Heart right ventricle (tissue), 16 donors: ENCODE measurements around the gene WDR45B. TPM values are rescaled to one million over a fixed set of nuclear protein-coding genes. Genes with fewer than 3 reads are reported as not detected.

ENCODE experiments used
- ATAC-seq, 8 donors: fragments of 200-7000 bp; cut with Tn5 transposase; one replicate each; pipeline ENCODE4 v1.9.1; 2020; ENCODE audit warnings: mild to moderate bottlenecking in 8 of 8, moderate library complexity in 8 of 8, moderate number of reproducible peaks in 1 of 8
- DNase-seq, 2 donors: peaks; one replicate each; pipeline ENCODE4 v3.0.0-alpha.2; 2020
- H3K27ac ChIP-seq, 10 donors: fragments of 200-600 bp; sonication (generic) in 2 of 10; one replicate each; pipeline versions ENCODE4 v1.5.0 to v1.8.0; 2020 to 2022; ENCODE audit warnings: mild to moderate bottlenecking in 3 of 10
- H3K27me3 ChIP-seq, 7 donors: fragments of 200-600 bp; one replicate each; pipeline ENCODE4 v1.8.0; 2021 to 2022; ENCODE audit warnings: mild to moderate bottlenecking in 2 of 7
- H3K36me3 ChIP-seq, 9 donors: fragments of 200-600 bp; sonication (generic) in 1 of 9; one replicate each; pipeline versions ENCODE4 v1.5.0 to v1.8.0; 2020 to 2022; ENCODE audit warnings: mild to moderate bottlenecking in 2 of 9
- H3K4me1 ChIP-seq, 9 donors: fragments of 200-600 bp; sonication (generic) in 1 of 9; one replicate each; pipeline versions ENCODE4 v1.5.0 to v1.8.0; 2020 to 2022; ENCODE audit warnings: mild to moderate bottlenecking in 4 of 9
- H3K4me3 ChIP-seq, 10 donors: fragments of 200-600 bp; sonication (generic) in 2 of 10; one replicate each; pipeline versions ENCODE4 v1.5.0 to v1.8.0; 2020 to 2022; ENCODE audit warnings: mild to moderate bottlenecking in 7 of 10, moderate library complexity in 2 of 10
- H3K9me3 ChIP-seq, 11 donors: fragments of 200-600 bp in 10 of 11; sonication (generic) in 2 of 11; one replicate each; pipeline versions ENCODE4 v1.5.0 to v1.8.0; 2013 to 2022; ENCODE audit warnings: mild to moderate bottlenecking in 2 of 11, control low read depth in 1 of 11, moderate library complexity in 1 of 11
- CTCF ChIP-seq, 9 donors: fragments of 200-600 bp; sonication (generic) in 2 of 9; IDR thresholded peaks; one replicate each; pipeline versions ENCODE4 v1.5.0 to v1.8.0; 2021 to 2022; ENCODE audit warnings: antibody characterized with exemption in 9 of 9, mild to moderate bottlenecking in 5 of 9, moderate library complexity in 1 of 9
- WGBS, 2 donors: extraction: QIAGEN DNeasy Blood & Tissue Kit; methylation state at CpG; one replicate each; pipeline ENCODE4 v1.1.7; 2013; ENCODE audit warnings: inconsistent platforms in 1 of 2; 5-methylcytosine and 5-hydroxymethylcytosine counted together
- intact Hi-C, 10 donors: fragments of 100-400 bp; cut with DNase I; formaldehyde crosslinking; loops; one replicate each; pipeline versions ENCODE4 v1.11.1 to v1.14.2; 2022
- polyA plus RNA-seq, 2 donors: library from polyadenylated mRNA; stranded (reverse); fragments of 200-250 nt; gene quantifications; one replicate each; pipeline ENCODE4 v1.2.3, GENCODE V29; 2013
- total RNA-seq, 10 donors: library from RNA; stranded (reverse); fragmentation: NEBNext Ultra II Directional in 3 of 10; extraction: Animal tissue kit (Norgen Biotek cat#: 25700) in 3 of 10; gene quantifications; one replicate each; pipeline versions ENCODE4 v1.2.1 to v1.2.4, GENCODE V29; 2021 to 2023
- donor health status: Arrhythmogenic right ventricular cardiomyopathy.
- donor health status: ischemic (EF 13 %, LVEDD 7.1; RV severe dilation, severe dysfunction).
- donor health status: healthy with polysubstance abuse.
- donor health status: DM: no; HTN: yes; CAD: no.
- donor health status: DM: no; HTN: no; CAD: no.
- donor health status: ischemic (EF 25% LVEDD 6.9; RV normal size, moderate dysfunction).
- donor health status: ischemic (EF 25% LVEDD 5.7; RV mildly dilated, moderate dysfunction).
- donor health status: healthy.
- donor health status: DM: yes; HTN: yes; CAD: no.
- donor health status: Ischemic cardiomyopathy.
- donor health status: ischemic (EF 35%, LVEDD 5.7; RV mildly dilated, moderate dysfunction).
- donor health status: nonischemic (EF 11% LVEDD 7.7; RV severe dilation, severe dysfunction).
- donor health status: DM: yes; HTN: yes; CAD: no.
- donor health status: PGD.
- donor health status: ischemic (EF 29% LVEDD 5.4; RV normal size, mild dysfunction).
- donor health status: nonischemic (EF 23%, LVEDD 6.1; RV moderate dilation, normal function).

WDR45B gene
- total and polyA plus RNA-seq, 12 donors = 23.3 to 45.5 (median 39.7) TPM

DNA sequence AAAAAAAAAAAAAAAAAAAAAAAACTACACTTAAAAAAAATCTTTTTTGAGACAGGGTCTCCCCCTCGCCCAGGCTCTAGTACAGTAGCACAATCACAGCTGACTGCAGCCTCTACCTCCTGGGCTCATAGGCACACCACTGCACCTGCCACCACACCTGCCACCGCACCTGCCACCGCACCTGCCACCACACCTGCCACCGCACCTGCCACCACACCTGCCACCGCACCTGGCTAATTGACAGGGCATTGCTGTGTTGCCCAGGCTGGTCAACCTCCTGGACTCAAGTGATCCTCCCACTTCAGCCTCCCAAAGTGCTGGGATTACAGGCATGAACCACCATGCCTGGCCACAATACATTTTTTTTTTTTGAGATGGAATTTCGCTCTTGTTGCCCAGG lies 17.6 kb upstream of the WDR45B start:
- Histone ChIP-seq H3K9me3 (no peaks in the 10 kb centered on the region), H3K36me3 (peaks cover 0 to 23% (median 0%) of the 10 kb centered on the region in 9 donors), H3K4me3 (no peak overlapping the region), H3K27ac (no peak overlapping the region), H3K4me1 (peaks cover 0 to 27% (median 14%) of the 10 kb centered on the region in 9 donors), H3K27me3 (no peaks in the 10 kb centered on the region)
- ATAC-seq = no peak
- intact Hi-C loops = loop anchor here in 9 of 10 donors (5.0 to 10.0 kb wide), 5 partner anchors 89 to 759 kb away; partner anchors contain the start of gene TBCD (in 1 of the 9)
- TF ChIP-seq CTCF (IDR thresholded peaks at IDR 0.05) = no peak
- no peak for DNase-seq
- WGBS, 2 donors = 91 to 93% methylated on average over 6 of the region's 6 CpGs

GRCh38 chr17:82665217-82665616 lies 17.0 kb upstream of the WDR45B start:
- no peak for ATAC-seq
- Histone ChIP-seq H3K36me3 (peaks cover 0 to 28% (median 0%) of the 10 kb centered on the region in 9 donors), H3K9me3 (no peaks in the 10 kb centered on the region), H3K27me3 (no peaks in the 10 kb centered on the region), H3K4me1 (peaks cover 0 to 21% (median 10%) of the 10 kb centered on the region in 9 donors), H3K4me3 (no peak overlapping the region), H3K27ac (no peak overlapping the region)
- 90 to 94% methylated on average over 11 of the region's 11 CpGs for WGBS, 2 donors
- intact Hi-C loops = loop anchor here in 9 of 10 donors (5.0 to 10.0 kb wide), 5 partner anchors 90 to 758 kb away; partner anchors contain the start of gene TBCD (in 1 of the 9)
- no peak for TF ChIP-seq CTCF (IDR thresholded peaks at IDR 0.05)
- DNase-seq = no peak

GRCh38 chr17:82664701-82665182 lies 16.5 kb upstream of the WDR45B start:
- 89 to 93% methylated on average over 22 of the region's 22 CpGs for WGBS, 2 donors
- Histone ChIP-seq H3K36me3 (peaks cover 0 to 32% (median 0%) of the 10 kb centered on the region in 9 donors), H3K4me1 (peaks cover 0 to 17% (median 8%) of the 10 kb centered on the region in 9 donors), H3K27me3 (no peaks in the 10 kb centered on the region), H3K27ac (no peak overlapping the region), H3K9me3 (no peaks in the 10 kb centered on the region), H3K4me3 (no peak overlapping the region)
- no peak for DNase-seq
- intact Hi-C loops = loop anchor here in 9 of 10 donors (5.0 to 10.0 kb wide), 5 partner anchors 90 to 757 kb away; partner anchors contain the start of gene TBCD (in 1 of the 9)
- TF ChIP-seq CTCF (IDR thresholded peaks at IDR 0.05) = no peak
- ATAC-seq = no peak

- 93 to 94% methylated on average over 14 to 17 of the region's 17 CpGs for WGBS, 2 donors
- intact Hi-C loops = loop anchor here in 4 of 10 donors (10.0 kb wide), 2 partner anchors 91 to 101 kb away; partner anchors contain the start of gene TBCD (in 1 of the 4)
- no peak for TF ChIP-seq CTCF (IDR thresholded peaks at IDR 0.05)
- peaks cover 0 to 12% (median 4%) of the 10 kb centered on the region in 9 donors for H3K4me1 ChIP-seq
- H3K27ac ChIP-seq = no peak overlapping the region
- H3K4me3 ChIP-seq = no peak overlapping the region
- no peaks in the 10 kb centered on the region for H3K9me3 ChIP-seq
- H3K27me3 ChIP-seq = no peaks in the 10 kb centered on the region
- ATAC-seq = no peak
- peaks cover 0 to 38% (median 0%) of the 10 kb centered on the region in 9 donors for H3K36me3 ChIP-seq
- DNase-seq = no peak
Observed at GRCh38 chr17:82664276-82664575, 16.0 kb upstream of the WDR45B start.
